ENCODE measurements around the gene FARS2.
"Not testable (repeated sequence)": the region's sequence is repeated elsewhere in the genome, so short reads cannot be mapped to it uniquely, and the experiment has no call there.

Gene FARS2

GRCh38 chr6:5682530-5682929 lies 421.2 kb downstream of the FARS2 start:
- CTCF ChIA-PET = no interaction called here
- H3K27ac ChIP-seq = no peak overlapping the region
- POLR2A ChIA-PET (ENCODE audit: low non-redundant PET) = no interaction called here
- no peak for TF ChIP-seq CTCF (conservative IDR thresholded peaks at IDR 0.05; ENCODE audit: low read depth)
- no peak for DNase-seq (ENCODE audit: low spot score)

- CTCF ChIA-PET; H3K27ac ChIP-seq; POLR2A ChIA-PET (ENCODE audit: low non-redundant PET); DNase-seq (ENCODE audit: low spot score): not testable (repeated sequence)
Measured at GRCh38 chr6:5683747-5684146, 422.4 kb downstream of the FARS2 start.

GRCh38 chr6:5684320-5685053 lies 423.2 kb downstream of the FARS2 start:
- no peak overlapping the region for H3K27ac ChIP-seq
- ChIA-PET POLR2A (ENCODE audit: low non-redundant PET) (no interaction called here), CTCF (no interaction called here)
- no peak for TF ChIP-seq CTCF (conservative IDR thresholded peaks at IDR 0.05; ENCODE audit: low read depth)
- DNase-seq (ENCODE audit: low spot score) = no peak

GRCh38 chr6:5693225-5694145 lies 432.2 kb downstream of the FARS2 start:
- TF ChIP-seq CTCF (conservative IDR thresholded peaks at IDR 0.05; ENCODE audit: low read depth) = no peak
- ChIA-PET POLR2A (ENCODE audit: low non-redundant PET) (no interaction called here), CTCF (interaction anchor here (0.6 kb wide), 1 partner anchor 421 kb away, joined by 3 read pairs; no protein-coding TSS in a partner anchor)
- DNase-seq (ENCODE audit: low spot score) = no peak
- H3K27ac ChIP-seq = no peak overlapping the region

GRCh38 chr6:5695260-5696245 lies 434.2 kb downstream of the FARS2 start:
- no peak for DNase-seq (ENCODE audit: low spot score)
- no peak overlapping the region for H3K27ac ChIP-seq
- TF ChIP-seq CTCF (conservative IDR thresholded peaks at IDR 0.05; ENCODE audit: low read depth) = no peak
- CTCF ChIA-PET = no interaction called here
- POLR2A ChIA-PET (ENCODE audit: low non-redundant PET) = no interaction called here

GRCh38 chr6:5697508-5697907 lies 436.2 kb downstream of the FARS2 start:
- no peak for TF ChIP-seq CTCF (conservative IDR thresholded peaks at IDR 0.05; ENCODE audit: low read depth)
- DNase-seq (ENCODE audit: low spot score) = no peak
- H3K27ac ChIP-seq = no peak overlapping the region
- ChIA-PET POLR2A (ENCODE audit: low non-redundant PET) (no interaction called here), CTCF (no interaction called here)
